OCI-M1 (cell line): Measurements from ENCODE around the gene UBE2J1.

Experiments used
- DNase-seq: peaks from one replicate; lab custom pipeline; 2025; lab: John Stamatoyannopoulos, UW

The UBE2J1 gene

DNA sequence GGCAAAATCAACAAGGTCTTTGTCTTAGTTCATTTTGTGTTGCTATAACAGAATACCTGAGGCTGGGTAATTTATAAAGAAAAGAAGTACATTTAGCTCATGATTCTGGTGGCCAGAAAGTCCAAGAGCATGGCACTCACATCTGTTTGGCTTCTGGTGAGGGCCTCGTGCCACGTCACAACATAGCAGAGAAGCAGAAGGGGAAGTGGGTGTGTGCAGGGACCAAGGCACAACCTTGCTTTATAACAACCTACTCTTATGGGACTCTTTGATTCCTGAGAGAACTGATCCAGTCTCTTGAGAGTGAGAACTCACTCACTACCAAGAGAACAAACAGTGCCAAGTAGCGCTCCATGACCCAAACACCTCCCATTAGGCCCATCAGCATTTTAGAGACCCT, 62.8 kb downstream of the UBE2J1 start:
- DNase-seq: no peak

DNA sequence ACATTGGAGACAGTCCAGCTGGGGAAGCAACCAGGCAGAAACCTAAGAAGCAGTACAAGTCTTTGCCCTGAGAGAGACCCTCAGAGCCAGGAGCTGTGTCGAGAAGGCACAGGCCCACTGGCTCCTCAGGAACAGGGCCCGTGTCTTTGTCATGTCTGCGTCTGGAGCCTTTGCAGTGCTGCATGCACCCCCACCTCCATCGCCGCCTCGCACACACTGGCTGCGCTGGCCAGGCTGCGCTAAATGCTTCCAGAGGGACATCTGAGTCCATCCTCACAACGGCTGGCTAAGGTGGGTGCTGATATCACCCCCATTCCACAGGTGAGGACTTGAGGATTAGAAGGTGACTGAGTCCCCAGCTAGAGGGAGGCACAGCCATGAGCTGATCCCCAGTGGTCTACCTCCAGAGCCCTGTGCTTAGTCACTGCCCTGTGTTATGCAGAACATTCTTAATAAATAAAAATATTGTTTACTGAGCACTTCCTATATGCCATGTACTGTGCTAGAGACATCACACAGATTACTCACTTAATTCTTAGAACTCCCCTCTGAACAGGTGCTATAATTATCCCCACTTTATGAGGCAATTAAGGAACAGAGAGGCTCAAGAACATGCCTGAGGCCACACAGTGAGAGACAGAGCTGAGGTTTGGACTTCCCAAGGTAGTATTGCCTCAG, 65.0 kb downstream of the UBE2J1 start:
- DNase-seq: no peak

DNA sequence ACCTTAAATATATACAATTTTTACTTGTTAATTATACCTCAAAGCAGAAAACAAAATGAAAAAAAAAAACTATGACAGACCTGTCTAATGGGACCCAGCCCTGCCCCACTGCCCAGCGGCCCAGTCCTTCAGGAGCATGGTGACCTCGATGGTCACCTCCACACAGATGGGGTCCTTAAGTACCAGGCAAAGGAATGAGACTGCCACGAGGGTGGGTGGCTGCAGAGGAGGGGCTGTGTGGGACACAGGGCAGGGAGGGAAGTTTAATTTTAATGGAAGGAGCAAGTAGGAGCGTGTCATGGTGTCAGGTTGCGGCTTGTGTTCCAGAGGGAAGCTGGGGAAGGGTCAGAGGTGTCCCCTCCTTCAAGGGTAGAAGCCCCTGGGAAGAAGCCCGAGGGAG, 66.0 kb downstream of the UBE2J1 start:
- no peak for DNase-seq

DNA sequence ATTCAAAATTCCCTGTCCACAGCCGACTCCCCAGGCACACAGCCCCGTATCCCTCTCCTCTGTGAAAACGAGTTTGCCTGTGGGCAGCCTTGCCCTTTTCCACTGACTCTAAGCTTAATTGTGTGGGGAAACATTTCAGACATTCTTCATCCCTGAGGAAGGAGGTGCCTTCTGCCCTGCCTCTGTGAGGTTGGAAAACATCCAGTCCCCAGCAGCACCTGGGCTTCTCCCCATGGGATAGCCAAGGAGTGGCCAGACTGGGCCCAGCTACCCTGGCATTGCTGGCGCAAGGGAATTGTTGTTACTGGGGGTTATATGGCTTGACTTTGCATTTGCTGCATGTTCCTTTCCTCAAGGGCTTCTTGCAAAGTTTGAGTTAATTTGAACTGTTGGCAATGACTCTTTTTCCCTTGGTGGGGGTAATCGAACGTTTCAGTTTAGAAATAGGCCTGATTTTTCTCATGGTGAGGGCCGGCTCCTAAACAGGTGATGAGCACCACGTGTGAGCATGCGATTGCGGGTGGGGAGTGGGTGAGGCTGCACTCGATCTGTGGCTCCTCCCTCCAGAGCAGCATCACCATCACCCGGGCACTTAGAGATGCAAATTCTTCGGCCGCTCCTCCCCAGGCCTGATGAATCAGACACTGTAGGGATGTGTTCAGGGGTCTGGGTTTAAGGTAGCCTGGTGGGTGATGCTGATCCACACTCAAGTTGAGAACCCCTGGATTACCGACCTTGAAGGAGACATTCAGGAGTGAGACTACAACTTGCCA, 67.4 kb downstream of the UBE2J1 start:
- DNase-seq: no peak

DNA sequence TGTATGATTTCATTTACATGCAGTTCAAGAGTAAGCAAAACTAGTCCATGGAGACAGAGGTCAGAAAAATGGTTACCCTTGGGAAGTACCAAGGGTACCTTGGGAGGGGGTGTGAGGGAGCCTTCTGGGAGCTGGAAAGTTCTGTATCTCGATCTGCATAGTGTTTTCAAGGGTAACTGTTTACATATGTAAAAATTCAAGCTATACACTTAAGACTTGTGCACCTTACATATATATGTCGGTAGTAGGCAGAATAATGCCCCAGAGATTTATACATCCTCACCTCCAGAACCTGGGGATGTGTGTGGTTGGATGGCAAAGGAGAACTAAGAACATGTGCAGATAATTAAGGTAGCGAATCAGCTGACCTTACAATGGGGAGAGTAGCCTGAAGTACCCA, 68.4 kb downstream of the UBE2J1 start:
- DNase-seq: no peak

DNA sequence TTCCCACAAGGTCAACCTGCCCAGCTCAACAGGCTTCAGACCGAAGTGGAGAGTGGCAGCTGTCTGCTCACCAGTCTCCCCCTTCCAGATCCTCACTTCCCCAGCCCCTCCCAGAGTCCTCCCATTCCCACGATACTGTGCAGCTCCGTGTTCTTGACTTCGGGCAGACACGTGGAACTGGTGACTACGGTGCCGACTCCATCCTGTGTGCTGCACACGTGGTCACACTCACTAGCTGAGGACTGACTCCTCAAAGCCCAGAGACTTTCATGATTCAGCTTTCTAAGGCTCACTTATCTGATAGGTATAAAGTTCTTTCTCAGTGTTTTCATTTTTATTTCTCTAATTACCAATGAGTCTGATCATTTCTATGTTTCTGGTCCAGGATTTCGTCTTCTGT, 69.8 kb downstream of the UBE2J1 start:
- no peak for DNase-seq

DNA sequence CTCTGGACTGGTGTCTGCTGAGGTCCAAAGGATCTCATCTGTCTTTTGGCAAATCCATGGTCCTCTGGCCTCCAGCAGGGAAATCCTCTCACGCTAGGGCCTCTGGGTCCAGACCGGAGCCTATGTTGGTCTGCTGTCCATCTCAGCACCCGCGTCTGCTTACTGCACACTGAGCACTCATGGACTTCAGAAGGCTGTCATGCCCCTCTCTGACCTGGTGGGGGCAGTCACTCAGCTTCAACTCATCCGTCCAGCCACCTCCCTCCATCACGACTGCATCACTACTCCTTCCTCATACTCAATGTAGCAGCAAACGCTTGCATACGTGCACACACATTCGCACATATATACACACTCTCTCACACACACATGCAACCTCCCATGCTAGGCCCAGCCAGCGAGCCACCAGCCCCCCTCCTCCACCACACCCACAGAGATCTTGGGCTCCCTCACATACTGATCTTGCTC, 70.7 kb downstream of the UBE2J1 start:
- peak; percentile 82 for DNase-seq

DNA sequence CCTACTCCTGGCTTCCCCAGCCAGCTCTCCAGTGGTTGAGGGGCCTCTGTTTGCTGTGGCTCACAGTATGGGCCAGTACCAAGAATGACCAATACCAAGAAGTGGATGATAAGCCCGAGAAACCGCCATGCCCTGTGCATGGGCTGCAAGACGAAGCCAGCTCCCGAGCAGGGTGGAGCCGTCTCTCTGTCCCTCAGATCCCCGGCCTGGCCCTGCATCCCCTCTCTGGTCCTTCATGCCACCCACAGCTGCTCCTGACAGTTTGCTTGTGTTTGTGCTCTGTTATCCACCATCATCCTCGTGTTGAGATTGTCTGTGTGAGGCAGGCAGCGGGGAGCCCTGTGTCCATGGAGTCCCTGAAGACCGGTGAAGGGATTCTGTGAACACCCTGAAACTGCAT, 73.6 kb downstream of the UBE2J1 start:
- peak; percentile 54 for DNase-seq
